A549 (cell line): ENCODE data around the gene CHST2. TPM values are rescaled to one million over a fixed set of nuclear protein-coding genes. Genes with fewer than 3 reads are reported as not detected.

Source experiments
- polyA plus RNA-seq, 4 experiments: library from polyadenylated mRNA; depleted of rRNA in 3 of 4; stranded (reverse); fragments of >200 nt; fragmentation: RNase III in 1 of 4; extraction: RNeasy Plus Mini Kit Qiagen cat#74134 plus additional on column Dnase treatment in 1 of 4; gene quantifications; 2 replicates in 3 of 4; 3 replicates in 1 of 4; pipeline ENCODE4 v1.2.3, GENCODE V29; 2011 to 2017

The CHST2 gene
- polyA plus RNA-seq, 2 of the 4 experiments (the other 2 are of a cell fraction), result 0.04 to 0.26 TPM

Other genes starting within 250 kb of the CHST2 start
- 36.3 and 43.9 TPM in 2 replicates for gene PCOLCE2, start 230.7 kb upstream of the CHST2 start, polyA plus RNA-seq (2011; rRNA removed)
- gene PCOLCE2, start 230.7 kb upstream of the CHST2 start, polyA plus RNA-seq (2017; fragmentation: RNase III; extraction: RNeasy Plus Mini Kit Qiagen cat#74134 plus additional on column Dnase treatment), result 38.5 to 41.6 TPM (median 41.0 TPM) in 3 replicates
- gene PAQR9, start 156.1 kb upstream of the CHST2 start, polyA plus RNA-seq (2011; rRNA removed), result 3.0 TPM in 2 replicates
- 2.8 to 3.1 TPM (median 3.0 TPM) in 3 replicates for gene PAQR9, start 156.1 kb upstream of the CHST2 start, polyA plus RNA-seq (2017; fragmentation: RNase III; extraction: RNeasy Plus Mini Kit Qiagen cat#74134 plus additional on column Dnase treatment)
- 109 and 166 TPM in 2 replicates for gene U2SURP, start 118.2 kb upstream of the CHST2 start, polyA plus RNA-seq (2011; rRNA removed)
- 87.8 to 104 TPM (median 90.1 TPM) in 3 replicates for gene U2SURP, start 118.2 kb upstream of the CHST2 start, polyA plus RNA-seq (2017; fragmentation: RNase III; extraction: RNeasy Plus Mini Kit Qiagen cat#74134 plus additional on column Dnase treatment)